HG03103 (cell line): Measurements from ENCODE around the gene ANKFY1.
"Not testable (repeated sequence)": the region's sequence is repeated elsewhere in the genome, so short reads cannot be mapped to it uniquely, and the experiment has no call there.

Experiments
- ATAC-seq: cut with Tn5 transposase; IDR thresholded peaks from one replicate; pipeline ENCODE4 v1.9.1; 2021; ENCODE audit warnings: low read depth; ENCODE audit not compliant: unreplicated experiment

The ANKFY1 gene

DNA sequence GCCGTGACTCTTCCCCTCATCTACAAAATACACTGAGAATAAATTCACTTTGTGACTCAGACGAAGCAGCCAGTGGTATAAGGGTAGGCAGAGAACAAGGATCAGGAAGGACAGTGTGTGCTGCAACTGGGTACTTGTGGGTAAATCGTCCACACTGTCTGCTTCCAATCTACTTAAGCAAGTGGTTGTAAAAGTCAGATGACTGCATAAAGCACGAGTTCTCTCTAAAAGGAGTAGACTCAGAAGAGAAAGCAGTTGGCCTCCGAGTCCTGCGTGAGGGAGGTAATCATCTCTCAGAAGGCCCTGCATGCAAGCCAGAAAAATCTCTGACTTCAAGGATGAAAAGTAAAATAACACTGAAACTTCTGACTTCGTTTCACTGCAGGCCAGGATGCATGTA lies 43.1 kb downstream of the ANKFY1 start:
- no peak for ATAC-seq

DNA sequence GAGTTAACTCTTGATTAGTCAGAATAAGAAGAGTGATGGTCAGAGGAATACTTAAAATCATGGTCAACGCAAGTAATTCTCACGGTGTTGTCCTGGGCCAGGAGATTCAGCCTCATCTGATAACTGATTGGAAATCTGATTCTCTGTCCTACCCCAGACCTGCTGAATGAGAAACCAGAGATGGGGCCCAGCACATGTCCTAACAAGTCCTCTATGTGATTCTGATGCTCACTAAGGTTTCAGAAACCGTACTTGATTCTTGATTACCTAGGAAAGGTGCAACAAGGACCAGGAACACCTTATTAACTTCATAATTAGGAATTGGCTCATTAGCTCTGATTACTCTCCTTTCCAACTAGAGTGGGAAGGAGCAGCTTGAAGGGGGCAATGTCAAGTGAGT lies 44.5 kb downstream of the ANKFY1 start:
- ATAC-seq = no peak

DNA sequence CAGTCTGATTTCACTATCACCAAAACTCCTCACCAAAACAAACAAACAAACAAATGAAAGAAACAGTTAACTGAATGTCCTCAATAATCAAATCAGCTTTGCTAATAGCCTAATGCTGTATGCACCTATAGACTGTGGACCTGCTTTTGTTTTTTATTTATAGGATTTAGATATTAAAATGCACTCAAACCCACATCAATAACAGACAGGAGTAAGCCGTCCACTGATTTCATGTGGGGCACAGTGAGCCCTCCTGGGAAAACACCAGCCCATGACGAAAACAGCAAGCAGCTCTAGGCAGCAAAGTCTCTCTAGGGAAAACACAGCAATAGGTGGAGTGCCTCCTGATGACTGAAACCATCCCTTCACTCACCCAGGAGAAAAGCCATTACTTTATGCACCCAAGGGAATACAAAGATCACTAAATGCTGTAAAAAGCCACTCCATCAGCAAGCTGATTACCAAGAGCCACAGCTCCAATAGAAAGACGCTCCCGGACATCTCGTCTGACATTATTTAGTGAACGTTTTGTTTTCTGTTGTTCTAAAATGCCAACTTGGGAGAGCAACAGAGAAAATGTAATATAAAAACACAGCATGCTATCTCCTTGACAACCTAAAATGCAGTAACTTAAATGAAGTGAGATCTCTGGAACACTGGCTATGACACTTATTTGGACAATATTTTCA lies 47.8 kb downstream of the ANKFY1 start:
- no peak for ATAC-seq

DNA sequence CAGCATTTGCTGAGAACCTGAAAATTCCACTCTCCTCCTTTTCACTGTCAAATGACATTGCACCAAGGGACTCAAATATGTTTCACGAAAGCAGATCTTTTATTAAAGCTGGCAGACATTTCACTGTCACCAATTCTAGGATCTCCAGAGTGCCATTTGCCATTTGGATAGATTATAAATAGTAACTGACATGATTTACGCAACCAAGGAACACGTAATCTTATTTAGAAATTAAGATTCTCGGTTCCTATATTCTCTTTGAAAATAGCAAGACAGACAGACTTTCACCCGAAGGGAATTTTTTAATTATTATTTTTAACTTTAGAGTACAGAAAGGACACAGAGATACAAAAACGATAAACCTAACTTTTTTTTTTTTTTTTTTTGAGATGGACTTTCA lies 49.6 kb downstream of the ANKFY1 start:
- no peak for ATAC-seq

DNA sequence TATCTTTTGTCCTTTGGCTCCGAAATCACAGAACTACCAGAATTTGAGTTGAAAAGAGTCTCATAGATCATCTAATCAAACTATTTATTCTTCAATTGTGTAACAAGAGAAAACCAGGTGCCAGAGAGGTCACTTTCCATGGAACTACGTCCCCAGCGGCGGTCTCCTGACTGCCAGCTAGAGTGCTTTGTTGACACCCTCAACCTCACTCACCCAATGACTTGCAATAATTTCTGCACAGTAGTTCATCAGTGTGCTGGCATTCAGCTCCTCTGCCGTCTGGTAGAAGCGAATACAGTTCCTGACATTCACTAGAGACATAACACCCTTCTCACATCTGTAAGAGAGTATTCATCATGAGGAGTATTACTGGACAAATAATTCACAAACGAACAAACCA lies 54.2 kb downstream of the ANKFY1 start:
- ATAC-seq = no peak

DNA sequence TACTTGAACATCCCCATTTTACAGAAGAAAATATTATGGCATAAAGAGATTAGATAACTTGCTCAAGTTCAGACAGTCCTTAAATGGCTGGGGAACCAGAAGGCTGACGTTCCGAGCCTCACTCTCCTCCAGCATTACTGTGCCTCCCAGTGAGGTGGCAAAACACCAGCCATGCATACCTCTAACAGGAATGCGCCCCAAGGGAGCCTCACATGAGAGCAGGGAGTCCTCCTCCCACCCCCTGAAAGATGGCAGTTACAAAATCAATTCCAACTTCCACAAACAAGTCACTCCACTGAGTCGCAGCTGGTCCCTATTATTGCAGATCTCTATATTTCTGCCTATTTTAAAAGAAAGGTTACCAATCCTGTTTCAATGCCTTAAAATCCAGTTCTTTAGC lies 55.5 kb downstream of the ANKFY1 start:
- ATAC-seq = no peak

DNA sequence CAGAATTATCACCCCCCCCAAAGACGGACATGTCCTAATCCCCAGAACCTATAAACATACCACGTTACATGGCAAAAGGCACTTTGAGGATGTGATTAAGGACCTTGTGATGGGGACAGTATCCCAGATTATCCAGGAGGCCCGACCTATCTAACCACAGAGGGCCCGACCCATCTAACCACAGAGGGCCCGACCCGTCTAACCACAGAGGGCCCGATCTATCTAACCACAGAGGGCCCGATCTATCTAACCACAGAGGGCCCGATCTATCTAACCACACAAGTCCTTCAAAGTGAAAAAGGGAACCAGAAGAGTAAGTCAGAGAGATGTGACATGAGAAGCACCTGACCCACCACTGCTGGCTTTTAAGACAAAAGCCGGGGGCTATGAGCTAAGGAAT lies 56.8 kb downstream of the ANKFY1 start:
- ATAC-seq = no peak

DNA sequence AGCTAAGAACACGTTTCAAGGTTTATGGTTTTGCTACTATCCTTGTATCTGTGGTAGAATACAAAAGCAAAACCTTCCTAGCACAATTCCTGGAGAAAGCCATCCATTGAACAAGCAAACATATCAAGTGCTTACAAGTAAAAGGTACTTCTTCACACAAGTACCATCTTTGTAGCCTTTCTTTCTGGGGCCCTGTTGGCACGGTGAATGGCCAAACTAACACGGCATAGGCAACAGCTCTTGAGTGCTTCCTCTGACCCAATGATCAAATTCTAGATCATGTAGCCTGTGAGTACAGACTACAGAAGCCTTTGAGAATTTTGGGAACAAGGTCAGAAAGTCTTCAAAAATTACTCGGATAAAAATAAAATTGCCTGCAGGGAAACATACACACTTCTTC lies 57.9 kb downstream of the ANKFY1 start:
- ATAC-seq = no peak

DNA sequence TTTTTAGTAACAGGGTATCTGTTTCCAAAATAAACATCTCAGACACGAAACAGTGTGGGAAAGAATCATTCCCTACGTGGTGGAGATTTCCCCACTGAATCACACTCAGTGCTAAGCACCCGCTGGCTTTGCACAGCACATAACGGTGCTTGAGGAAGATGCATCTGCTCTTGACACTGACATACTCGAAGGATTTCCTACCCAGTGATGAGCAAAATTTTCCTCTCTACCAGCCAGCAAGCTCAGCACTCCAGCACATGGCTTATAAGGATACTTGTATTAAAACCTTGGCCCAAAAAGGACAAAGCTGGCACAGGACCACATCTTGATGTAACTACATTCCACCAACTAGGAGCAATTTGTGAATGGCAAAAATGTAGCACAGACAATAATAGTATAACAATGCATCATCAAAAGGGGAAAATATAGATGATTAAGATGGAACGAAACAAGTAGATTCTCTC lies 59.0 kb downstream of the ANKFY1 start:
- ATAC-seq = no peak

DNA sequence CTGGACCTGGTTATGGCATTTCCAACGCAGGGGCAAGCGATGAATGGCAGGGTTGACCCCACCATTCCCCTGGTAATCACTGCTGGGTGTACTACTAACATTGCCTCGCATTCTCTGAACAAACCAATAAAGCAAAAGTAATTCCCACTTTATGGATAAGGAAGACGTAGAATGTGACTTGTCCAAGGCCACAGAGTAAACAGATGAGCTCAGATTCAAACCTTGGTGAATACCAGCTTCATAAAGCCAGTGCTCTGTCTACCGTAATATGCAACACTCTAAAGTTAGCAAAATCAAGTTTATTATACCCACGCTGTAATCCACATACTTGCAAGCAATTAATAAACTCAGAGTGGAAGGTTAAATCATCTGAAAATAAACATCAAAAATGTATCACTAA lies 59.6 kb downstream of the ANKFY1 start:
- no peak for ATAC-seq

DNA sequence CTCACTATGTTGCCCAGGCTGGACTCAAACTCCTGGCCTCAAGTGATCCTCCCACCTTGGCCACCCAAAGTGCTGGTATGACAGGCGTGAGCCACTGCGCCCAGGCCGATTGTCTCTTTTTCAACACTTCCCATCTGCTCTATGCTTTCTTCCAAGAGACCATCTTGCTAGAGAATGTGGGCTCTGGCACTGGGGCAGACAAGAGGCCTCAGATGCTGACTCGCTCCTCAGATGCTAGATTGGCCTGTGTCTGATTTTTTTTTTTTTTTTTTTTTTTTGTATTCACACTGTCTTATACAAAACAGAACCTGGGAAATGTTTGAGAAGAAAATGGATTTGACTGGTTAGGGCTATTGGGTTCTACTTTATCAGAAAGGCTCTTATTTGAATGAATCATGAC lies 62.6 kb downstream of the ANKFY1 start:
- no peak for ATAC-seq

DNA sequence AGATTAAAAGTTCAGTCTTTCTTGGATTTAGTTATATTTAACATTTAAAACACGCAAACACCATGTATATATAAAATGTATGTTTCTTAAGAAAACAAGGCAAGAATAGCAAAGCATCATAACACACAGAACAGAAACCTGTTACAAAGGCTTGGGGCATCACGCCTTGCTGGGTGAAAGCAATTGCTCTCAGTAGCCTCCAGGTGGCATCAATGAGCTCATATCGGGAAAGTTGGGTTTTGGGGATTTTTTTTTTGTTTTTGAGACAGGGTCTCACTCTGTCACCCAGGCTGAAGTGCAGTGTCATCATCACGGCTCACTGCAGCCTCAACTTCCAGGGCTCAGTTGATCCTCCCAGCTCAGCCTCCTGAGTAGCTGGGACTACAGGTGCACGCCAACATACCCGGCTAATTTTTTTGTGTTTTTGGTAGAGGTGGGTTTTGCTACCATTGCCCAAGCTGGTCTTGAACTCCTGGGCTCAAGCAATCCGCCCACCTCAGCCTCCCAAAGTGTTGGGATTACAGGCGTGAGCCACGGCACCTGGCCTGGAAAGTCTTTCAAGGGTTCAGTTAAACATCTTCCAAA lies 63.9 kb downstream of the ANKFY1 start:
- ATAC-seq = no peak

DNA sequence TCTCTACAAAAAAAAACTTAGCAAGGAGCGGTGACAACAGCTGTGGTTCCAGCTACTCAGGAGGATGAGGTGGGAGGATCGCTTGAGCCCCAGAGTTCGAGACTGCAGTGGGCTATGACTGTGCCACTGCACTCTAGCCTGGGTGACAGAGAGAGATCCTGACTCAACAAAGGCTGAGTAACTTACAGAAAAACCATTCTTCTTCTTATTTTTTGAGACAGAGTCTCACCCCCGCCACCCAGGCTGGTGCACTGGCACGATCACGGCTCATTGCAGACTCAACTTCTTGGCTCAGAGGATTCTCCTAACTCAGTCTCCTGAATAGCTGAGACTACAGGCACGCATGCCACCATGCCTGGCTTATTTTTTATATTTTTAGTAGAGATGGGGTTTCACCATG lies 64.8 kb downstream of the ANKFY1 start:
- ATAC-seq = no peak

DNA sequence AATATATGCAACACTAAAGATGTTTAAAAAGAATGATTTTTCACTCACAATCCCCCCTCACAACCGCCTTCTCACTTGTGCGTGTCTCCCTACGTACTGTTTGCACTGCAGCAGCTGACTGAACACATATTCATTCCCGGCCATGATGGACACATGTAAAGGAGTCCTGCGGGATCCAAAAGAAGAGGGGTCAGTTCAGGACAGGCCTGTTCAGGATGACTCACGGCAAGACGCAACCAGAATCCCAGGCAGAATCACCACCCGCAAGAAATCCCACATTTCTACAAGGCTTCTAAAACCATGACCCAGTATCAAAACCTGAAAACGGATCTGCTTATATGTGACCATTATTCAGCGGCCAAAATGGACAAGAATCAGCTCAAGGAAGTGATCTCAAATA lies 68.5 kb downstream of the ANKFY1 start:
- ATAC-seq = no peak

DNA sequence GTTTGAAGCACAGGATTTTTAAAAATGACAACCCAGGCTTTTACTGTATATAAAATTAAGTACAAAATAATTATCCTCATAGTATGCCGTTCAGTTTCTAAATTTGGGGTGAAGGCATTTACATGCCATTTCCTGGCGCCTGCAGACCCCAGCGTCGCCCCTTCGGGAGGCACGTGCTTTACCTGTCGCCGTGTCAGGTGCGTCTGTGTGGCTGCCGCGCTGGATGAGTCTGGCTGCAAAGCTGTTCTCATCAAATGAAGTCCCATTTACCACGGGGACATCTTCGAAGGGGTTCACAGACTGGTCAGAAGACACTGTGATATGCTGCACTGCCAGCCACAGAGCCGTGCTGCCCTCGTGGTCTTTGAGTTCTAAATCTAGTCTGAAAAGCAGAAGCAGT lies 69.0 kb downstream of the ANKFY1 start:
- ATAC-seq = no peak

DNA sequence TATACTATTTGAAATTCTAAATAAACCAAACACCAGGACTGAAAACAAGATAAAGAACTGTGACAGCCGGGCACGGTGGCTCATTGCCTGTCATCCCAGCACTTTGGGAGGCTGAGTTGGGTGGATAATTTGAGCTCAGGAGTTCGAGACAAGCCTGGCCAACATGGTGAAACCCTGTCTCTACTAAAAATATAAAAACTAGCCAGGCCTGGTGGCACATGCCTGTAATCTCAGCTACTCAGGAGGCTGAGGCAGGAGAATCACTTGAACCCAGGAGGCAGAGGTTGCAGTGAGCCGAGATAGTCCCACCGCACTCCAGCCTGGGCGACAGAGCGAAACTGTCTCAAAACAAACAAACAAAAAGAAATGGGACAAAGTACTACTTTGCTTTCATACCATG lies 73.0 kb downstream of the ANKFY1 start:
- not testable (repeated sequence) for ATAC-seq

DNA sequence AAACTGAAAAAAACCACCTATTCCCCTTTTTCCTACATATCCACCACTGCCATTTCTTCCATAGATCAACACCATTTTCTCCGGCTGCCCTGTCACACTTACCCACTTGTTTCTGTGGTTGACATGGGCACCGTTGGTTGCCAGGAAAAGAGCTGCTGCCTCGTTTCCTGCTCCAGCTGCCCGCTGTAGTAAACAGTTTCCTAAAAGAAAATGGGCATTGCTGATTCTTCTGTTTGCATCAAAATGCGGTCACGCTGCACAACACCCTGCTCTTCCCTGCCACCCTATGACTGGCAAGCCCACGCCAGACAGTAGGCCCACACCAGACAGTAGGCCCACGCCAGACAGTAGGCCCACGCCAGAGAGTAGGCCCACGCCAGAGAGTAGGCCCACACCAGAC lies 74.5 kb downstream of the ANKFY1 start:
- ATAC-seq = no peak

DNA sequence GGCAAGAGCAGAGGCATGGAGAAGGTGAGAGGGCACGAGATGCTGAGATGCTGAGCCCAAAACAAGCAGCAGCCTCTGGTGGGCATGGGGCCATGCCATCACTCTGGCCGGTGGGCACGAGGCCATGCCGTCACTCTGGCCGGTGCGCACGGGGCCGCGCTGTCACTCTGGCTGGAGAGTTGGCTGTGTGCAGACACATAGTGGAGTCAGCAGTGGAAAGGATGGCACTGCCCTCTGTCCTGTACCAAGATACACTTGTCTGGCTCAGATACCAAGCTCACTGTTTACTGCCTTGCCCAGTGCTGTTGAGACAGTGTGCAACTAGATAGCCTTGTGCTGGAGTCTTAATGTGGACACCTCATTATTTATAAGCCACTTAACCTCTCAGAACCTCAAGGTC lies 75.7 kb downstream of the ANKFY1 start:
- ATAC-seq = no peak

DNA sequence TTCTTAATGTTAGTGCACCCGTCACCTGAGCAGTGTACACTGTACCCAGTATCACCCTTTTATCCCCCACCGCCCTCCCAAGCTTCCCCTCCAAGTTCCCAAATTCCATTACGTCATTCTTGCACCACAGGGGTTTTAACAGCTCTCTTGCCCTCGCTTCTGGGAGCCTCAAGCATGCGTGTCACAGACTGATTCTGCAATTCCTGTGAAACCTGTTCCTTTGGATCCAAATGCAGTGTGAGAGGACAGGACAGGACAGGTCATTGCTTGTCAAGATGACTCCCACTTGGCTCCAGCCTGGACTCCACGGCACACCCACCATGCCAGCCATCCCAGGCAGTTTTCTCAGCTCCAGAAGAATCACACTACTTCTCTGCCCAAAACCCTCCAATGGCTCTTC lies 76.7 kb downstream of the ANKFY1 start:
- ATAC-seq = no peak

DNA sequence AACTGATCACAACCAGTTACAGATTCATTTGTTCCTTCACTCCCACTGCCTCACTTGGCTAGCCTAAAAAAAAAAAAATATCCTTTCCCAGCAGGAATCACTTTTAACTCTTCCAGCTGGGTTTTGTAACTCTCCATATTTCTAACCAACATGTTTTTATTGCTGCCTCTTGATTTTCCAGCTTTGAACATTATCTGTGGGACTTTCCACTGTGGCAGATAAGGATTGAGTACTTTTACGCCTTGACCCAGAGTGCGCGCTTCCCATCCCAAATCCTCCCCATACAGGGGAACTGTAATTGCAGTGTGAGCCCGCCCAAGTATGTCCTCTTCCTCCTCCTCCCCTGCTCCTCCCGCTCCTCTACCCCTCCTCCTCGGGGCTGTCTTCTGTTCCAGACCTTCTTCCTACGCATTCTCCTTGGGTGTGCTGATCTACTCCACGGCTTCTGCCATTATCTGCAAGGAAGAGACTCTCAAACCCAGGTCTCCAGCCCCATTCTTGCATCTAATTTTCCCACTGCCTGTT lies 77.4 kb downstream of the ANKFY1 start:
- no peak for ATAC-seq

DNA sequence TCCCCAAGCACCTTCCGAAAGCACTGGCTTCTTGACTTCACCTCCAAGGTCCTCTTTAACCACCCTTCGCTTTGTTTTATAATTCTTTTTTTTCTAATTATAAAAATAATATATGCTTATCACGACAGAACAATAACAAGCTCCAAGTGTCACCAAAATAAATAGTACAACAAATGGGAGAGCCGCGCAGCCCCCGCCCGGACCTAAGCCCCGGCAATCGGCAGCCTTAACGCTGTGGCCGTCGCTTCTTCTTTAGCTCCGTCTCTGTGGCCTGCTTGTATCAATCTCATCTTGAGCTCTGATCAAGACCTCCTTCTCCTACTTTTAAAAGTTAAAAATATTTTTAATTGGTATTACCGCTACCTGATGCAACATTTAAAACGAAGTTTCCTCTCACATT lies 78.1 kb downstream of the ANKFY1 start:
- ATAC-seq = no peak

DNA sequence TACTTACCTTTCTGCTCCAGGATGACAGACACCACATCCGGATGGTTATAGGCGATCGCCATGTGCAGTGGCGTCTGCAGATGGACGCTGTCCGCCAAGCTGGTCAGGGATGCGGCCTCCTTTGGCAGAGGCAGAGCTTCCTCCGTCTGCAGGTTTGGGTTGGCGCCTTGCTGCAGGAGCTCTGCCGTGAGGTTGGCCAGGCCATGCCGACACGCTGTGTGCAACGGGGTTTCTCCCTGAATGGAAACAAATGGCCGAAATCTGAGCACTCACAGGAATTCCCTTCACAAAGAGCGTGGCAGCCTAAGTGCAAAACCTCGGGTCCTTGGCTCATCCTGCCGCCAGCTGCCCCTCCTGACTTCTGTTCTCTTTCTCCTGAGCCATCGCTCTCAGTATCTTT lies 79.0 kb downstream of the ANKFY1 start:
- no peak for ATAC-seq
